ENCODE measurements around the gene EQTN. TPM values are rescaled to one million over a fixed set of nuclear protein-coding genes. Genes with fewer than 3 reads are reported as not detected.

Gene EQTN
- total RNA-seq = 0.16 TPM in 1 of 2 replicates, not detected in the other

GRCh38 chr9:27297050-27297449 is at the start of gene EQTN:
Gene EQTN (minus strand): TSS chr9:27297150. CDS start chr9:27297055, 95 bp downstream.

Other genes with a start within 250 kb of the EQTN start
- 0.32 and 0.73 TPM in 2 replicates for gene TEK, start 187.9 kb downstream of the EQTN start, total RNA-seq
- not detected in 2 replicates for gene IFNK, start 227.1 kb upstream of the EQTN start, total RNA-seq
- 0.12 and 0.32 TPM in 2 replicates for gene MOB3B, start 232.7 kb upstream of the EQTN start, total RNA-seq

Measured in hair follicle dermal papilla cell (primary cell).